Adrenal gland (tissue), 5 donors: ENCODE data around the gene UMPS.

ENCODE experiments used
- CTCF ChIP-seq, 6 experiments: fragments of 450-650 bp in 4 of 6; fragments of 200-600 bp in 2 of 6; sonication (generic) in 1 of 6; IDR thresholded peaks; 1 replicate in 5 of 6; 2 replicates in 1 of 6; pipeline versions ENCODE4 v1.5.1 to v1.8.0; 2016 to 2021; ENCODE audit warnings: antibody characterized with exemption in 6 of 6, mild to moderate bottlenecking in 2 of 6, moderate library complexity in 1 of 6
- POLR2A ChIP-seq, 2 donors: fragments of 450-650 bp; IDR thresholded peaks; one replicate each; pipeline ENCODE4 v1.6.1; 2017; ENCODE audit warnings: antibody characterized with exemption in 2 of 2, mild to moderate bottlenecking in 2 of 2, moderate library complexity in 1 of 2
- donor health status: DM: no; HTN: no; CAD: no.

DNA sequence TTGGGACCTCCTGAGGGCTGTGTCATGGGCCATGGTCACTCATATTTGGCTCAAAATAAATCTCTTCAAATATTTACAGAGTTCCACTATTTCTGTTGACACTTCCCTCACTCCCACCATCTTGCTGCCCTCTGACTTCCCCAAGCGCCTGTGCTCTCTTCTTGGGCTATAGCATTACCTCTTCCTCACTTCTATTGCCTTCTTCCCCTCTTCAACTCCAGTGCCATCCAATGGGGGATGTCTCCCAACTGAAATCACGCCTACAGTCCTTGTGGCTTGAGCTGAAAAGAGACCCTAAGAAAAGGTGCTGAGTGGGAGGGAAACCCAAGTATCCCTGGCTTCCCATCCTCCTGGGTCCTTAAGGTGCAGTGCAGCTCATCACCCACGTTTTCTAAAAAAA is 21.8 kb downstream of the UMPS start:
- TF ChIP-seq CTCF (IDR thresholded peaks at IDR 0.05) (no peak), POLR2A (IDR thresholded peaks at IDR 0.05) (no peak)
